SK-N-MC (cell line): Measurements from ENCODE around the gene UCK1.

Experiments used
- EZH2 ChIP-seq: fragments of 200-600 bp; sonication (generic); IDR thresholded peaks from one replicate; pipeline ENCODE4 v1.6.1; 2017; ENCODE audit warnings: antibody characterized with exemption
- FOXP2 ChIP-seq: optimal IDR thresholded peaks from 2 replicates; pipeline ENCODE3; 2011; ENCODE audit warnings: mild to moderate bottlenecking, moderate library complexity; ENCODE audit not compliant: insufficient read depth; ENCODE audit errors: extremely low read length, control extremely low read depth
- POLR2AphosphoS5 ChIP-seq: IDR thresholded peaks from 2 replicates; pipeline ENCODE4 v1.6.1; 2012; ENCODE audit warnings: mild to moderate bottlenecking, low read depth, low read length, borderline replicate concordance

DNA sequence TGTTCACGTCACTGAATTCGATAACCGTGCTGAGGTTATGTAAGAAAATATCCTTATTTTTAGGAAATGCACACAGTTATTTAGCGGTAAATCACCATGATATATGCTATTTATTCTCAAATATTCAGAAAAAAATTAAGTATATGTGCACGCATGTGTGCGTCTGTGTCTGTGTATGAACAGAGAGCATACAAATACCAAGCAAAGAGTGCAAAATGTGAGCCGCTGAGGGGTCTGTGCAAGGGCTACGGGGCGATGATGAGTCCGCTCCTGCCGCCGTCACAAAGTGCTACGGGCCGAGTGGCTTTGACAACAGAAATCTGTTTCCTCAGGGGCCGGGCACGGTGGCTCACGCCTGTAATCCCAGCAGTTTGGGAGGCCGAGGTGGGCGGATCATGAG is 6.9 kb upstream of the UCK1 start:
- no peak for TF ChIP-seq FOXP2
- no peak for TF ChIP-seq EZH2
- no peak for TF ChIP-seq POLR2AphosphoS5
